HepG2 (cell line): ENCODE measurements around the gene SLITRK1. TPM values are rescaled to one million over a fixed set of nuclear protein-coding genes. Genes with fewer than 3 reads are reported as not detected.

Experiments used
- ATAC-seq: fragments of 200-7000 bp; cut with Tn5 transposase; 3 replicates; pipeline ENCODE4 v1.9.1; 2020; ENCODE audit warnings: mild to moderate bottlenecking, moderate library complexity
- BruUV-seq: library from RNA; stranded (reverse); fragments of 400-500 nt; replicated peaks from 2 replicates; lab custom pipeline; 2021; lab: Mats Ljungman, UMichigan
- CTCF ChIA-PET: fragments of 300-600 bp; formaldehyde crosslinking; extraction: SDS; loops from one replicate; lab custom pipeline; 2021; ENCODE audit warnings: low total read pairs, inconsistent platforms, low intra/inter-chr PET ratio; lab: Yijun Ruan, JAX
- POLR2A ChIA-PET: fragments of 350-600 bp; sonication (Branson Sonifier 250); formaldehyde crosslinking; loops from one replicate; lab custom pipeline; 2020; ENCODE audit warnings: antibody characterized with exemption, inconsistent platforms; lab: Yijun Ruan, JAX
- DNase-seq: peaks from one replicate; pipeline ENCODE4 v3.0.0-alpha.2; 2015; ENCODE audit warnings: low spot score
- FAIRE-seq: peaks from 3 replicates; lab custom pipeline; 2011; peaks lifted over from hg19 to GRCh38; lab: Jason Lieb, UNC
- H2AFZ ChIP-seq: one replicate; pipeline ENCODE4 v1.6.1; 2011; ENCODE audit warnings: low read length, inconsistent platforms
- H3K27ac ChIP-seq: fragments of 300-600 bp; 3 replicates; pipeline ENCODE4 v1.8.0; 2011; ENCODE audit warnings: mixed run types, mild to moderate bottlenecking, mixed read lengths, low read length, inconsistent platforms; ENCODE audit not compliant: insufficient read depth; ENCODE audit errors: extremely low read length
- H3K27me3 ChIP-seq, 2 experiments: fragments of 200-600 bp in 1 of 2; 2 replicates in 1 of 2; 3 replicates in 1 of 2; pipeline versions ENCODE4 v1.6.0 to v1.8.0; 2011; ENCODE audit warnings: low read length in 2 of 2, mild to moderate bottlenecking in 2 of 2, moderate library complexity in 2 of 2, inconsistent platforms in 1 of 2; ENCODE audit not compliant: insufficient read depth in 2 of 2, control insufficient read depth in 1 of 2
- H3K36me3 ChIP-seq, 2 experiments: fragments of 200-600 bp in 1 of 2; replicated peaks in 1 of 2; 2 replicates in 1 of 2; 3 replicates in 1 of 2; pipeline versions ENCODE4 v1.5.1 to v1.8.0; 2011; ENCODE audit warnings: low read length in 2 of 2, inconsistent platforms in 1 of 2; ENCODE audit not compliant: insufficient read depth in 2 of 2, control insufficient read depth in 1 of 2
- H3K4me1 ChIP-seq: 2 replicates; pipeline ENCODE4 v1.5.1; 2012; ENCODE audit warnings: low read length, inconsistent platforms; ENCODE audit not compliant: insufficient read depth
- H3K4me2 ChIP-seq: 2 replicates; pipeline ENCODE4 v1.6.0; 2011; ENCODE audit warnings: low read depth, low read length, inconsistent platforms
- H3K4me3 ChIP-seq, 3 experiments: fragments of 200-600 bp in 1 of 3; sonication (generic), shearing (Covaris generic) in 1 of 3; replicated peaks in 1 of 3; 2 replicates each; pipeline ENCODE4 v1.5.1; 2011 to 2016; ENCODE audit warnings: low read length in 3 of 3, inconsistent platforms in 2 of 3, low read depth in 2 of 3, mild to moderate bottlenecking in 2 of 3, control low read depth in 1 of 3, mixed read lengths in 1 of 3; ENCODE audit not compliant: insufficient read depth in 1 of 3
- H3K79me2 ChIP-seq: one replicate; pipeline ENCODE4 v1.6.1; 2011; ENCODE audit warnings: low read length, inconsistent platforms; ENCODE audit not compliant: insufficient read depth
- H3K9ac ChIP-seq: 2 replicates; pipeline ENCODE4 v1.6.0; 2011; ENCODE audit warnings: mild to moderate bottlenecking, low read depth, low read length, inconsistent platforms; ENCODE audit not compliant: insufficient read depth
- H3K9me3 ChIP-seq: 2 replicates; pipeline ENCODE4 v1.5.1; 2012; ENCODE audit warnings: mild to moderate bottlenecking, low read length
- H4K20me1 ChIP-seq: 2 replicates; pipeline ENCODE4 v1.6.0; 2011; ENCODE audit warnings: inconsistent platforms, mild to moderate bottlenecking, low read length, moderate library complexity; ENCODE audit not compliant: insufficient read depth
- CBX1 ChIP-seq: IDR thresholded peaks from one replicate; pipeline ENCODE4 v1.6.1; 2016; ENCODE audit warnings: antibody characterized with exemption, low read depth
- HNRNPH1 ChIP-seq: fragments of 200-400 bp; formaldehyde crosslinking; optimal IDR thresholded peaks from 2 replicates; pipeline ENCODE3; 2017; ENCODE audit warnings: mild to moderate bottlenecking, low read depth, low read length
- SKI ChIP-seq: fragments of 450-650 bp; IDR thresholded peaks from one replicate; pipeline ENCODE4 v1.6.1; 2018; ENCODE audit warnings: mild to moderate bottlenecking; ENCODE audit not compliant: partially characterized antibody
- SMARCE1 ChIP-seq: fragments of 450-650 bp; IDR thresholded peaks from 2 replicates; pipeline ENCODE4 v1.6.1; 2017; ENCODE audit warnings: borderline replicate concordance
- SRSF4 ChIP-seq: fragments of 200-400 bp; formaldehyde crosslinking; IDR thresholded peaks from one replicate; pipeline ENCODE4 v1.6.1; 2018; ENCODE audit warnings: mild to moderate bottlenecking, low read depth, low read length, moderate library complexity; ENCODE audit not compliant: poor library complexity, severe bottlenecking
- U2AF1 ChIP-seq: fragments of 200-400 bp; formaldehyde crosslinking; optimal IDR thresholded peaks from 2 replicates; pipeline ENCODE3; 2017; ENCODE audit warnings: mild to moderate bottlenecking, low read depth, low read length
- XBP1 ChIP-seq: sonication (generic); formaldehyde crosslinking; IDR thresholded peaks from 2 replicates; pipeline ENCODE4 v1.5.0; 2020; ENCODE audit warnings: missing genetic modification reagents
- ZNF367 ChIP-seq: sonication (generic); formaldehyde crosslinking; IDR thresholded peaks from 2 replicates; pipeline ENCODE4 v1.4.0; 2020; ENCODE audit warnings: missing genetic modification reagents, borderline replicate concordance
- ZNF556 ChIP-seq: sonication (generic); formaldehyde crosslinking; IDR thresholded peaks from 2 replicates; pipeline ENCODE4 v1.4.0; 2020; ENCODE audit warnings: mild to moderate bottlenecking, missing genetic modification reagents, borderline replicate concordance
- WGBS: methylation state at CpG from one replicate; pipeline ENCODE4 v1.1.6; 2017; ENCODE audit warnings: low lambda C conversion rate; 5-methylcytosine and 5-hydroxymethylcytosine counted together
- in situ Hi-C: cut with HindIII; loops from 2 replicates; pipeline ENCODE4 v1.10.0; 2017; ENCODE audit warnings: low pct_unique_long_range_greater_than_20kb; ENCODE audit not compliant: extremely low pct_ligation_motif_present
- intact Hi-C: fragments of 100-400 bp; cut with micrococcal nuclease; formaldehyde crosslinking; loops from one replicate; pipeline ENCODE4 v1.10.0; 2022; ENCODE audit not compliant: unreplicated experiment
- polyA plus RNA-seq, 8 experiments: library from polyadenylated mRNA; depleted of rRNA in 3 of 8; stranded (reverse) in 7 of 8; unstranded in 1 of 8; fragments of >200 nt; fragmentation: Illumina TruSeq in 4 of 8; extraction: Trizol in 4 of 8; gene quantifications; 2 replicates each; pipeline versions ENCODE4 v1.2.1 to v1.2.3, GENCODE V29; 2011 to 2016; ENCODE audit warnings: low read depth in 4 of 8, missing spikeins in 1 of 8, mixed read lengths in 1 of 8; ENCODE audit not compliant: insufficient read depth in 1 of 8
- total RNA-seq, 5 experiments: library from RNA; depleted of rRNA; stranded (reverse); fragments of >200 nt; fragmentation: Illumina TruSeq; extraction: Trizol; gene quantifications; 2 replicates each; pipeline ENCODE4 v1.2.3, GENCODE V29; 2016; ENCODE audit warnings: low read depth in 1 of 5
- TF ChIP-seq, protein P1 (sequence below): sonication (generic); formaldehyde crosslinking; IDR thresholded peaks from 2 replicates; pipeline ENCODE4 v1.4.0; 2020; ENCODE audit warnings: missing genetic modification reagents, borderline replicate concordance
- TF ChIP-seq, protein P2 (sequence below): sonication (generic); formaldehyde crosslinking; IDR thresholded peaks from 2 replicates; pipeline ENCODE4 v1.5.1; 2020; ENCODE audit warnings: missing genetic modification reagents, mild to moderate bottlenecking, borderline replicate concordance

Gene SLITRK1
- total and polyA plus RNA-seq, 2 of the 13 experiments (the other 11 are each of a cell fraction or from before 2014, with no cell fraction given) = not detected

DNA sequence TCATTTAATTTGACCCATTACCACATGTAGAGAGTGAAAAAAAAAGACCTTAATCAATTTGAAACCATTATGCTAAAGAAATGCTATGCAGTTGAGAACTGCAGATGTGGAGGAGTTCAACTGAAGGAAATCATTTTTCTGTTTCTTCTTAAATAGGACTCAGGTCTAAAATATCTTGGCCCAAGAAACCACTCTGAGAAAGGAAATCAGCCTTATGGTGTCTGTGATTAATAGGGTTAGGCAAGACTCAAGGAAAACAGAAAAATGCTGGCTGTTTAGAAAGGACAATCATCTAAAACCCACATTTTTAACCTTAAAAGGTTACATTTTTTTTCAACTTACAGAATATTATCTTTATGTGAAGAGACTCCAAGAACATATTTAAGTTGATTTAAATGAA is 1.9 kb upstream of the SLITRK1 start:
- TF ChIP-seq, protein P1, sequence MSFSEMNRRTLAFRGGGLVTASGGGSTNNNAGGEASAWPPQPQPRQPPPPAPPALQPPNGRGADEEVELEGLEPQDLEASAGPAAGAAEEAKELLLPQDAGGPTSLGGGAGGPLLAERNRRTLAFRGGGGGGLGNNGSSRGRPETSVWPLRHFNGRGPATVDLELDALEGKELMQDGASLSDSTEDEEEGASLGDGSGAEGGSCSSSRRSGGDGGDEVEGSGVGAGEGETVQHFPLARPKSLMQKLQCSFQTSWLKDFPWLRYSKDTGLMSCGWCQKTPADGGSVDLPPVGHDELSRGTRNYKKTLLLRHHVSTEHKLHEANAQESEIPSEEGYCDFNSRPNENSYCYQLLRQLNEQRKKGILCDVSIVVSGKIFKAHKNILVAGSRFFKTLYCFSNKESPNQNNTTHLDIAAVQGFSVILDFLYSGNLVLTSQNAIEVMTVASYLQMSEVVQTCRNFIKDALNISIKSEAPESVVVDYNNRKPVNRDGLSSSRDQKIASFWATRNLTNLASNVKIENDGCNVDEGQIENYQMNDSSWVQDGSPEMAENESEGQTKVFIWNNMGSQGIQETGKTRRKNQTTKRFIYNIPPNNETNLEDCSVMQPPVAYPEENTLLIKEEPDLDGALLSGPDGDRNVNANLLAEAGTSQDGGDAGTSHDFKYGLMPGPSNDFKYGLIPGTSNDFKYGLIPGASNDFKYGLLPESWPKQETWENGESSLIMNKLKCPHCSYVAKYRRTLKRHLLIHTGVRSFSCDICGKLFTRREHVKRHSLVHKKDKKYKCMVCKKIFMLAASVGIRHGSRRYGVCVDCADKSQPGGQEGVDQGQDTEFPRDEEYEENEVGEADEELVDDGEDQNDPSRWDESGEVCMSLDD (CRISPR knock-in tag) = no peak
- TF ChIP-seq CBX1 = no peak
- no peak for TF ChIP-seq ZNF367 (CRISPR knock-in tag)
- no peak overlapping the region for H3K9ac ChIP-seq
- no peaks in the 10 kb centered on the region for H3K9me3 ChIP-seq
- H3K36me3 ChIP-seq = no peaks in the 10 kb centered on the region
- in situ Hi-C loops = no loop called here
- BruUV-seq = no TSS peak
- H2AFZ ChIP-seq = no peak overlapping the region
- FAIRE-seq (no peak), DNase-seq (no peak), ATAC-seq (no peak)
- intact Hi-C loops = no loop called here
- CTCF ChIA-PET = no interaction called here
- no peaks in the 10 kb centered on the region for H3K4me1 ChIP-seq
- H3K79me2 ChIP-seq = no peaks in the 10 kb centered on the region
- no peak overlapping the region for H3K4me2 ChIP-seq
- H4K20me1 ChIP-seq = no peaks in the 10 kb centered on the region
- H3K27ac ChIP-seq = no peak overlapping the region
- POLR2A ChIA-PET = no interaction called here
- peaks cover 3 to 15% of the 10 kb centered on the region in 2 experiments; a peak in 4 of 5 replicates for H3K27me3 ChIP-seq
- H3K4me3 ChIP-seq = no peak overlapping the region

DNA sequence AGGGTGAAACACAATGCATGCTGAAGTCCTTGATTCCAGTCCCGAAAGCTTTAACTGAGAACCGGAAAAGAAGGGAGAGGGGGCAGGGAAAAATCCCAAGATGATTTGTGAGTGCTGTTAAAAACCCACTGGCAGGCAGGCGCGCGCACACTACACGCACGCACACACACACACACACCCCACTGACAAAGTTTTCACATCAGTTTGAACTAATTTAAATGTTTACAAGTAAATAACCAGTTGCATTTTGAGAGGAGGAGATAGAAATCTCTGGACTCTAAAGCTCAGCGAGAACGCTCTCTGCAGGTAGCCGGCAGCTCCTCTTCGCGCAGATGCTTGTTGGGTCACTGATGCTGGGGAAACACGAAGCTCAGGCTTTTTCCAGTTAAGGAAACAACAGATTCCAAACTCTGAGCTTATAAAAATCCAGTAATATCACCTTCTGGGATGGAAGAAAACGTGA is 818 bp upstream of the SLITRK1 start:
- ChIA-PET POLR2A (no interaction called here), CTCF (no interaction called here)
- FAIRE-seq (no peak), DNase-seq (no peak), ATAC-seq (no peak)
- Histone ChIP-seq H3K4me1 (no peaks in the 10 kb centered on the region), H3K4me3 (no peak overlapping the region), H3K4me2 (no peak overlapping the region), H3K36me3 (no peaks in the 10 kb centered on the region), H2AFZ (no peak overlapping the region), H3K27ac (no peak overlapping the region), H4K20me1 (no peaks in the 10 kb centered on the region), H3K79me2 (no peaks in the 10 kb centered on the region), H3K27me3 (peaks cover 3 to 15% of the 10 kb centered on the region in 2 experiments; a peak in 4 of 5 replicates), H3K9me3 (no peaks in the 10 kb centered on the region), H3K9ac (no peak overlapping the region)
- 50% methylated on average over 14 of the region's 14 CpGs for WGBS
- in situ Hi-C loops (no loop called here), intact Hi-C loops (no loop called here)
- BruUV-seq = no TSS peak
- no peak for TF ChIP-seq U2AF1
- no peak for TF ChIP-seq SKI
- TF ChIP-seq HNRNPH1 = no peak
- no peak for TF ChIP-seq ZNF556 (CRISPR knock-in tag)
- no peak for TF ChIP-seq SRSF4
- TF ChIP-seq SMARCE1 = no peak
- TF ChIP-seq, protein P2, sequence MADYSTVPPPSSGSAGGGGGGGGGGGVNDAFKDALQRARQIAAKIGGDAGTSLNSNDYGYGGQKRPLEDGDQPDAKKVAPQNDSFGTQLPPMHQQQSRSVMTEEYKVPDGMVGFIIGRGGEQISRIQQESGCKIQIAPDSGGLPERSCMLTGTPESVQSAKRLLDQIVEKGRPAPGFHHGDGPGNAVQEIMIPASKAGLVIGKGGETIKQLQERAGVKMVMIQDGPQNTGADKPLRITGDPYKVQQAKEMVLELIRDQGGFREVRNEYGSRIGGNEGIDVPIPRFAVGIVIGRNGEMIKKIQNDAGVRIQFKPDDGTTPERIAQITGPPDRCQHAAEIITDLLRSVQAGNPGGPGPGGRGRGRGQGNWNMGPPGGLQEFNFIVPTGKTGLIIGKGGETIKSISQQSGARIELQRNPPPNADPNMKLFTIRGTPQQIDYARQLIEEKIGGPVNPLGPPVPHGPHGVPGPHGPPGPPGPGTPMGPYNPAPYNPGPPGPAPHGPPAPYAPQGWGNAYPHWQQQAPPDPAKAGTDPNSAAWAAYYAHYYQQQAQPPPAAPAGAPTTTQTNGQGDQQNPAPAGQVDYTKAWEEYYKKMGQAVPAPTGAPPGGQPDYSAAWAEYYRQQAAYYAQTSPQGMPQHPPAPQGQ = no peak
- TF ChIP-seq XBP1 (CRISPR knock-in tag) = no peak
